GM12801 (cell line): ENCODE results near the gene DHX9.

Experiments
- CTCF ChIP-seq: IDR thresholded peaks from one replicate; pipeline ENCODE4 v1.5.1; 2011; ENCODE audit warnings: control low read depth; ENCODE audit not compliant: insufficient read length; ENCODE audit errors: extremely low read depth

DHX9 gene

GRCh38 chr1:182860658-182861057 lies 21.5 kb downstream of the DHX9 start:
- TF ChIP-seq CTCF: no peak

GRCh38 chr1:182861994-182862393 lies 22.8 kb downstream of the DHX9 start:
- TF ChIP-seq CTCF: no peak

GRCh38 chr1:182862827-182863226 lies 23.7 kb downstream of the DHX9 start:
- no peak for TF ChIP-seq CTCF

- TF ChIP-seq CTCF: no peak
Measured at GRCh38 chr1:182863940-182864339, 24.8 kb downstream of the DHX9 start.

- no peak for TF ChIP-seq CTCF
Measured at GRCh38 chr1:182867861-182868260, 28.7 kb downstream of the DHX9 start.

- TF ChIP-seq CTCF: no peak
Measured at GRCh38 chr1:182869241-182869666, 30.1 kb downstream of the DHX9 start.

- TF ChIP-seq CTCF: no peak
Measured at GRCh38 chr1:182872881-182873280, 33.7 kb downstream of the DHX9 start.

- no peak for TF ChIP-seq CTCF
Measured at GRCh38 chr1:182875889-182876288, 36.7 kb downstream of the DHX9 start.
